Breast epithelium (tissue), 3 donors: ENCODE measurements around the gene PTPRG.

Experiments used
- CTCF ChIP-seq, 3 donors: fragments of 450-650 bp; IDR thresholded peaks; one replicate each; pipeline ENCODE4 v1.5.1; 2016 to 2017; ENCODE audit warnings: antibody characterized with exemption in 3 of 3, mild to moderate bottlenecking in 3 of 3, moderate library complexity in 3 of 3
- POLR2A ChIP-seq: fragments of 450-650 bp; IDR thresholded peaks from one replicate; pipeline ENCODE4 v1.6.1; 2016; ENCODE audit warnings: antibody characterized with exemption, mild to moderate bottlenecking, moderate library complexity

- no peak for TF ChIP-seq POLR2A
- TF ChIP-seq CTCF (IDR thresholded peaks at IDR 0.05) = no peak
Measured at GRCh38 chr3:61739640-61740039, 178.3 kb downstream of the PTPRG start.
